ENCODE measurements around the gene TCTA.
"Not testable (repeated sequence)": the region's sequence is repeated elsewhere in the genome, so short reads cannot be mapped to it uniquely, and the experiment has no call there.

The TCTA gene, protein sequence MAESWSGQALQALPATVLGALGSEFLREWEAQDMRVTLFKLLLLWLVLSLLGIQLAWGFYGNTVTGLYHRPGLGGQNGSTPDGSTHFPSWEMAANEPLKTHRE

DNA sequence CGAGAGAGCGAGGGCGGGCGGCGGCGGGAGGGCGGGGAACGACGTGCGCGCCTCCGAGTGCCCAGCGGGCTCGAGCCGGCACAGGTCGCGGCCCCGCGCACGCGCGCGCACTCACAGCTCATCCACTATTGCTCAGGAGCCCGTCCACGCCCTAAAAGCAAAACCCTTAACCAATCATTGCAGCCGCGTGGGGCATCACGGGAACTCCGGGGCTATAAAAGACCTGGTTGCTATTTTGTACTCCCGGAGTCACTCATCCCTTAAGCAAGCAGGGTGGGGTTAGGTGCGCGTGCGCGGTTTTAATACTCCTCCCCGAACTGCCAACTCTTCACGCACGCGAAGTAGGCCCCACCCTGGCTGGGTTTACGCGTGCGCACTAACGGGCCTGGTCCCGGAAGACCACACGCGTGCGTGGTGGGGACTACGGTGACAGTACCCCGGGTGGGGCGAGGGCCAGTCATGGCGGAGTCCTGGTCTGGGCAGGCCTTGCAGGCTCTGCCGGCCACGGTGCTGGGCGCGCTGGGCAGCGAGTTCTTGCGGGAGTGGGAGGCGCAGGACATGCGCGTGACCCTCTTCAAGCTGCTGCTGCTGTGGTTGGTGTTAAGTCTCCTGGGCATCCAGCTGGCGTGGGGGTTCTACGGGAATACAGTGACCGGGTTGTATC lies at the start of gene TCTA, which contains the start of gene RHOA:
TCTA (plus strand) TSS at position 456 of the 664 bp plus-strand sequence; CDS start at position 460, 4 bp downstream.
RHOA (minus strand) TSS at position 9 of the 664 bp plus-strand sequence. CDS start 36,387 bp downstream, outside the sequence.
- peak; percentile 99 for DNase-seq (ENCODE audit: low spot score)

DNA sequence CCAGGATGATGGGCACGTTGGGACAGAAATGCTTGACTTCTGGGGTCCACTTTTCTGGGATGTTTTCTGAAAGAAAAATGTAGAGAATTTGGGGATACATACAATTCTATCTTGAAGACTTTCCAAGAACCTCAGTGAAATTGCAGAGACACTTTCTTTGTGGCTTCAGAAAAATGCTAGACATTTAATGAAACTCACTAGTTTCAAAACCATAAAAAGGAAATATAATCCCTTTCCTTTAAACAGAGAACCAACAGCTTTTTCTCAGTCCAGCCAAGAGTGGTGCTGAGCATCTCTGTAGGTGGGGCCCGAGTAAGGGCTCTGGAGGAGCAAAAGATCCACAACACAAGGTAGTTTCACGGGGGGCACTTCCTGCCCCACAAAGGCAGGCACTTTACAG lies 49.7 kb upstream of the TCTA start:
- DNase-seq (ENCODE audit: low spot score): no peak

DNA sequence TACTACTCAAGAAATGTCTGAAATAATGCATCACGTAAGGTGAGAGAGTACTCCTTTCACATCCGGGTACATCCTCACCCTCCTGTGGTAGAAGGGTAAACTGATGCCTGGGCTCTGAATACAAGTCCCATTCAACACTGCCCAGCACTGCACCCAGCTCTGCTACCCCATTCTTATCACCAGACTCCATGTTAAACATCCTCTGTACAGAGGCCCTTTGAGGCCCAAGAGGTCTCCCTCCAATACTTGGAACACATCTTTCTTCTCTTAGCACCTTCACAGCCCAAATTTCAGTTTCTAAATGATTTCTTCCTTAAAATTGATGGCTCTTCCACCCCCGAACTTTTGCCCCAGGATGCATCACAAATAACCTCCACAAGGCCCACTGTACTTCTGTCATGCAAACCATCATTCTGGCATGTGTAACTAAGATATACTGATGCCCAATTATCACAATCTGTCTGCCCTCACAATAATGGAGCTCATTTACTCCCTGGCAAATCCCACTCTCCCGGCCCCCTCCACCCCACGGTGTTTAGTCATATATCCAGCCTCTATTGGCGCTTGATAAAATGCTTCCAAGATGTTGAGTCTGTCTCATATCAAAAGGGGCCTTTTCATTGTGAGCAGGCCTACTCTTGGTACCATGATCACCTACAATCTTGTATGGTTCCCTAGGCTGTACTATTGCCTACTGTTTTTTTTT lies 41.5 kb upstream of the TCTA start:
- no peak for DNase-seq (ENCODE audit: low spot score)

DNA sequence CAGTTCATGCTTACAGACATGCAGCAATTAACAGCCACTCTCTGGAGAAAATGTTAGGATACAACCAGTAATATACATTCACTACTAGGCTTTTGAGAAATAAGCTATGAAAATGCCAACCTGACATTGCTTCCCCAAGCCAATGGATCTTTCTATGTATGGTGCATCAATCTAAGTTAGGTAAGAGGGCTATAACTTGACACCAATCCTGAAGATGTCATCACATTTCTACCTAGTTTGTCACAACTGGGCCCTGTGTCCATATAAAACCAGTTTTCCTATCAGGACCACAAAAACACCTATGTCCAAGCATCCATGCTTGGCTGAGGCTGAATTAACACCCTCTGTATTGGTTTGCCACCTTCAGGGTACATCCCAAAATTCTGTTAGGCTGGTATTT lies 40.3 kb upstream of the TCTA start:
- no peak for DNase-seq (ENCODE audit: low spot score)

DNA sequence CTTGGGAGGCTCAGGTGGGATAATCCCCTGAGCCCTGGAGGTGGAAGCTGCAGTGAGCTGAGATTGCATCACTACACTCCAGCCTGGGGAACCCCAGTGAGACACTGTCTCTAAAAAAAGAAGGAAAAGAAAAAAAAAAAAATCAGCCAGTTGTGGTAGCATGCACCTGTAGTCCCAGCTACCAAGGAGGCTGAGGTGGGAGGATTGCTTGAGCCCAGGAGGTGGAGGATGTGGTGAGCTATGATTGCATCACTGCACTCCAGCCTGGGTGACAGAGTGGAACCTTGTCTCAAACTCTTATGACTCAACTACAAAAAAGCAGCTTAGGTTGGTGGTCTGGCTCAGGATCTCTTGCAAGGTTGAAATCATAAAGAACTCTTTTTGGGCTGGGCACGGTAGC lies 34.7 kb upstream of the TCTA start:
- DNase-seq (ENCODE audit: low spot score): no peak

DNA sequence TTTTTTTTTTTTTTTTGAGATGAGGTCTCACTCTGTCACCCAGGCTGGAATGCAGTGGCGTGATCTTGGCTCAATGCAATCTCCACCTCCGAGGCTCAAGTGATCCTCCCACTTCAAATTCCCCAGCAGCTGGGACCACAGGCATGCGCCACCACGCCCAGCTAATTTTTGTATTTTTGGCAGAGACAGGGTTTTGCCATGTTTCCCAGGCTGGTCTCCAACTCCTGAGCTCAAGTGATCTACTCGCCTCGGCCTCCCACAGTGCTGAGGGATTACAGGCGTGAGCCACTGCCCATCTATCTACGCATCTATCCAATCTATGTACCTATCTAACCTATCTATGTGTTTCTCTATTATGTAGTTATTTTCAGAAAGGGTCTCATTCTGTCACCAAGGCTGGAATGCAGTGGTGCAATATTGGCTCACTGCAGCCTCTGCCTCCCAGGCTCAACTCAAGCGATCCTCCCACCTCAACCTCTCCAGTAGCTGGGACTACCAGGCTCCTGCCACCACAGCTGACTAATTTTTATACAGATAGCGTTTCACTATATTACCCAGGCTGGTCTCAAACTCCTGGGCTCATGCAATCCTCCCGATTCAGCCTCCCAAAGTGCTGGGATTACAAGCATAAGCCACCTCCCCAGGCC lies 33.9 kb upstream of the TCTA start:
- DNase-seq (ENCODE audit: low spot score): no peak

DNA sequence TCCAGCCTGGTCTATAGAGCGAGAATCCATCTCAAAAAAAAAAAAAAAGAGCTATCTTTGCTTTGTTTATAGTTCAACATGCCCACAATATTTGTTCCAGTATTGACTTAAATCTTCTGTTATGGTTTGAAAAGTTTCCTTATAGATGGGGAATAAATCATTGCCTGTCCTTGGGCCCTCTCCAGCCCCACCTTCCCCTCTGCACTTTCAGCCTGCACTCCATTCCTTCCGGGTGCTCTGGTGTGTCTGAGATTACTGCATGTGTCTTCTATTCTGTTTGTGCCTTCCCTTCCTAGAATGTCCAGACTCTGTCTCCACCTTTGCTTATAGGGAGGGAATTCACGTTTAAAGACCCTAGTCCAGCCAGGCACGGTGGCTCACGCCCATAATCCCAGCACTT lies 28.8 kb upstream of the TCTA start:
- DNase-seq (ENCODE audit: low spot score): no peak

DNA sequence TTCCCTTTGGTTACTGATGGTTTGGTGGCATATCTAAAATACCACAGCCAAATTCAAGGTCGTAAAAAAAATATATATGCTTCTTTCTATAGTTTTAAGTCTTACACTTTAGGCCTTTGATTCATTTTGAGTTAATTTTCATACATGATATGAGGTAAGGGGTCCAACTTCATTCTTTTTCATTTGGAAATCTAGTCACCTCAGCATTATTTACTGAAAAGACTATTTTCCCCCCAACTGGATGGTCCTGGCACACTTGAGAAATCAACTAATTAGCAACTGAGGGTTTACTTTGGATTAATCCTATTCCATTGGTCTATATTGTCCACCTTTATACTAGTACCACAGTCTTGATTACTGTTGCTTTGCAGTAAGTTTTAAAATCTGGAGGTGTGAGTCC lies 26.6 kb upstream of the TCTA start:
- no peak for DNase-seq (ENCODE audit: low spot score)

DNA sequence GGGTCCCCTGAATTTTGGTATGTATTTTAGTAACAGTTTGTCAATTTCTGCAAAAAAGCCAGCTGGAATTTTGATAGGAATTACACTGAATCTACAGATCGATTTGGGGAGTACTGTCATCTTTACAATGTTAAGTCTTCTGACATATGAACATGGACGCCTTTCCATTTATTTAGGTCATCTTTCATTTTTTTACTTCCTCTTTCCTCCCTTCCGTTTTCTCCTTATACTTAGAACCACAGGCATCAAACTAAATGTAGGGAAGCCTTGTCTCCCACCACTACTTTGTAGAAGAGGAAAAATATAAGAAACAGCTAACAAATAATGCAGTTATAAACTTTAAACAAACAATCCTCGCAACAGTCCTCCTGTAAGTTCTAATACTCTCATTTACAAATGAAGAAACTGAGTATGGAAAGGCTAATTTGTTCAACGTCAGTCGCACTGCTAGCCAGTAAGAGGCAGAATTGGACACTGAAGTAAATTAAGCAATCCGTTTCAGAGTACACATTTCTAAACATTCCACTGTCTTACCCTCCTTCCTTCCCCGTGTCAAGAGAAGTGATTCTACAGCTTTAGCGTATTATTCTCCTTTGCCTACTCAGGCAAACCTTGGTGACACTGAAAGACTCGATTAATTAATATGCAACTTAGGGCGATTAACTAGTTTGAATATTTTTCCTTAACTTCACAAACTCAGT lies 26.0 kb upstream of the TCTA start:
- DNase-seq (ENCODE audit: low spot score): no peak

DNA sequence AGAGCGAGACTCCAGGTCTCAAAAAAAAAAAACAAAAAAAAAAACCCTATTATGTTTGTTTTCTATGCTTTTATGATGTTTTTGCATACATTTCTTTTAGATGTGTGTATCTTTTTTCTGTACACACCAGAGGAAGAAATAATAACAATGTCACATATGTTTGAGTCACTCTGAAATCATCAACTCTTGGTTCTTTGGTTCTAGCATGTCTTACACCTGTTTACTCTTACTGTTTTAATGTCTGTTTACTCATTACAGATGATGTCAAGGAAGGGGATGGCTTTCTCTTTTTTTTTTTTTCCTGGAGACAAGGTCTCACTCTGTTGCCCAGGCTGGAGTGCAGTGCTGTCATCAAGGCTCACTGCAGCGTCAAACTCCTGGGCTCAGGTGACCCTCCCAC lies 24.5 kb upstream of the TCTA start:
- no peak for DNase-seq (ENCODE audit: low spot score)

DNA sequence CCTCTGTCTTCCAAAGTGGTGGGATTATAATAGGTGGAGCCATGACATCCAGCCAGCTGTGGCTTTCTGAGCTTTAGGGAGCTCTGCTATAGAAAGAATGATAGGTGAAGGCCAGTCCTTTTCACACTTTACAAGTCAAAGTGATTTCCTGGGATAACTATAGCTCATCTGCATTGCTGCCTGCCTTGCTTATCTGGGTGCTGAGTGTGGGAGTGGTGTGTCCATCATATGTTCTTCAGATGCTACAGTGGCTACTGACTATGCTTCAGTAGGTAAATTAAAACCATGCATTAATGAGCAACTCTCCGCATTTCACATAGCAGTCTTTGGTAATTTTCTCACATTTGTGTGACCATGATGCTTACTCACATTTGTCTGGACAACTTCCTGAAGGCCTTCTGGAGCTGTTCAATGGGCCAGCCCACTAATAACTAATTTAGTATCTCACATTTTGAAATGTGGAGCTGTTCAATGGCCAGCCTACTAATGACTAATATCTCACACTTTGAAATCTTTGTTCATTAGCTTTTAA lies 23.9 kb upstream of the TCTA start:
- no peak for DNase-seq (ENCODE audit: low spot score)

DNA sequence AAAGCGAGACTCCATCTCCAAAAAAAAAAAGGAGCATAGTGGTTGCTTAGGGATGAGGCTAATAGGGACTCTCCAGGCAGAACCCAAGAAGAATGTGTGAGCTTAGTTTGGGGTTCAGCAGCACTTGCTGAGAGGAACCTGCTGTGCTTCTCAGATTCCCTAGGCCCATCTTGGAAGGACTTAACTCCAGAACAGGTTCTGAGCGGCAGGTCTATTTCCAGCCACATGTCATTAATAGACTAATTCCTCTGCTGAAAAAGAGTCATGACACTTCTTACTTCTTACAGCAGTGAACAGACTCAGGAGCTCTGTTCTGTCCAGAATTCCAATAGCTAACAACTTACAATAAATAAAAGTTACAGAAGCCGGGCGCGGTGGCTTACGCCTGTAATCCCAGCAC lies 22.9 kb upstream of the TCTA start:
- no peak for DNase-seq (ENCODE audit: low spot score)

DNA sequence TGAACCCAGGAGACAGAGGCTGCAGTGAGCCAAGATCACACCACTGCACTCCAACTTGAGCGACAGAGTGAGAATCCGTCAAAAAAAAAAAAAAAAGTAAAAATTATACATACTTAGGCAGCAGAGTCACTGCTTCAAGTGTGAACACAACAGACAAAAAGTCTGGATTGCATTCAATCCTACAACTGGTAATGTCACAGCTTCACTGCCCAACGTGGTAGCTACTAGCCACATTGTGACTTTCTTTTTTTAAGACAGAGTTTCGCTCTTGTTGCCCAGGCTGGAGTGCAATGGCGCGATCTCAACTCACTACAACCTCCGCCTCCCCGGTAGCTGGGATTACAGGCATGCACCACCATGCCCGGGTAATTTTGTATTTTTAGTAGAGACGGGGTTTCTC lies 20.9 kb upstream of the TCTA start:
- not testable (repeated sequence) for DNase-seq (ENCODE audit: low spot score)

DNA sequence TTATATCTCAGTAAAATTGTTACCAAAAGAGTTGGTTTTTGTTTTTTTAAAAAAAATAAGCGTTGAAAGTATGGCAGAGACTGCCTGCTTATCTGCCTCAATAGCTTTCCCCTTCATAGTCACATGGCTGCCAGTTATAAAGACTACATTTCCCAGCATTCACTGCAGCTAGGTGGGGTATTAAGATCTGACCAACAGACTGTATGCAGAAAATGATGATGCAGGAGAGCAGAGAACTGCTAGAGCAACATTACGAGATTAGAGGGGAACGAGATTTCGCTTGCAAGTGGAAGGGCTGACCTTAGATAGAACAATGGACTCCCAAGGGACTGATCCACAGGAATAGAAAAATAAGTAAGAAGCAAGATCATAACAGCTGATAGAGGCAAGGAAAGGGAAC lies 14.8 kb upstream of the TCTA start:
- DNase-seq (ENCODE audit: low spot score): no peak

DNA sequence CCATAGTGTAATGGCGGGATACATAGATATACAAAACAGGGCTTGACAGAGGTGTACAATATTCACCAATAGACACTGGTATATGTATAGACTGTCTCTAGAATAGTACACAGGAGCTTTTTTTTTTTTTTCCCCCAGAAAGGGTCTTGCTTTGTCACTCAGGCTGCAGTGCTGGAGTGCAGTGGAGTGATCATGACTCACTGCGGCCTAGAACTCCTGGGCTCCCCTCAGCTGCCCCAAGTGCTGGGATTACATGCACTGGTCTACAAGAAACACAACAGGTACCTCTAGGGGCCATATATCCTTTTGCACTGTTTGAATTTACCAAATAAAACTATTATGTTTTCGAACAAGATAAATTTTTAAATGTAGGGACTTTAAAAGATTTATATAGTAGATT lies 12.8 kb upstream of the TCTA start:
- no peak for DNase-seq (ENCODE audit: low spot score)

DNA sequence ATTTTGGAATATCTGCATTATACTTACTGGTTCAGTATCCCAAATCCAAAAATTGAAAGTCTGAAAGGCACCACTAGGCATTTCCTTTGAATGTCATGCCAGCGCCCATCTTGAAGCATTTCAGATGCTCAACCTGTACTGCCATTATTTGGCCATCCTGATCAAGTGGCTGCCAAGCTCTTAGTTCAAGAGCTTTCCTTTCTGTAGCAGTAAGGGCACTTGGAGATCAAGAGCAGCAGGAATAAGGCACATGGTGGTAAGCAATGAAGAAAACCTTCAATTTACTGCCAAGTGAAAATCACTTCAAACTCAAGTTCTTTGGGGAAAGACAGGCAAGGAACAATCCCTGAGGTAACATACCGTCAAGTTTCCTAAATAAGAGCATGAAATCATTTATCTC lies 10.5 kb upstream of the TCTA start:
- DNase-seq (ENCODE audit: low spot score): no peak

DNA sequence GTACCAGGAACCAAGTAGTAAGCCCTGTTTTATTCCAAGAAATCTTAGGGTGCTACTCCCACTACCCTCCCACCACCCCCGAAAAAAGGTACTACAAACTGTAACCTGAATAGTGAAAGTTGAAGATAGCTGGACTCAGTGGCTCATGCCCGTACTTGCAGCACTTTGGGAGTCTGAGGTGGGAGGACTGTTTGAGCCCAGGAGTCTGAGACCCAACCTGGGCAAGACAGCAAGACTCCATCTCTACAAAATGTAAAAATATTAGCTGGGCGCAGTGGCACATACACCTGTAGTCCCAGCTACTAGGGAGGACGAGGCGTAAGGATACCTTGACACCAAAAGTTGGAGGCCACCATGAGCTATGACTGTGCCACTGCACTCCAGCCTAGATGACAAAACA lies 8.3 kb upstream of the TCTA start:
- DNase-seq (ENCODE audit: low spot score): no peak

DNA sequence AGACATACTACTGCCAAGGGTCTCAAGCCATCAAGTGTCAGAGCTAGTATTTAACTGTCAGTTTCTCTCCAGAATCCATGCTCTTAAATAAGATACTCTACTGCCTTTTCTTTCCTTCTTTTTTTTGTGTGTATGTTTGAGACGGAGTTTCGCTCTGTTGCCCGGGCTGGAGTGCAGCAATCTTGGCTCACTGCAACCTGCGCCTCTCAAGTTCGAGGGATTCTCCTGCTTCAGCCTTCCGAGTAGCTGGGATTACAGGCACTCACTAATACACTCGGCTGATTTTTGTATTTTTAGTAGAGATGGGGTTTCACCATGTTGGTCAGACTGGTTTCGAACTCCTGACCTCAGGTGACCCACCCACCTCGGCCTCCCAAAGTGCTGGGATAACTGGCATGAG lies 6.7 kb upstream of the TCTA start:
- DNase-seq (ENCODE audit: low spot score): not testable (repeated sequence)

DNA sequence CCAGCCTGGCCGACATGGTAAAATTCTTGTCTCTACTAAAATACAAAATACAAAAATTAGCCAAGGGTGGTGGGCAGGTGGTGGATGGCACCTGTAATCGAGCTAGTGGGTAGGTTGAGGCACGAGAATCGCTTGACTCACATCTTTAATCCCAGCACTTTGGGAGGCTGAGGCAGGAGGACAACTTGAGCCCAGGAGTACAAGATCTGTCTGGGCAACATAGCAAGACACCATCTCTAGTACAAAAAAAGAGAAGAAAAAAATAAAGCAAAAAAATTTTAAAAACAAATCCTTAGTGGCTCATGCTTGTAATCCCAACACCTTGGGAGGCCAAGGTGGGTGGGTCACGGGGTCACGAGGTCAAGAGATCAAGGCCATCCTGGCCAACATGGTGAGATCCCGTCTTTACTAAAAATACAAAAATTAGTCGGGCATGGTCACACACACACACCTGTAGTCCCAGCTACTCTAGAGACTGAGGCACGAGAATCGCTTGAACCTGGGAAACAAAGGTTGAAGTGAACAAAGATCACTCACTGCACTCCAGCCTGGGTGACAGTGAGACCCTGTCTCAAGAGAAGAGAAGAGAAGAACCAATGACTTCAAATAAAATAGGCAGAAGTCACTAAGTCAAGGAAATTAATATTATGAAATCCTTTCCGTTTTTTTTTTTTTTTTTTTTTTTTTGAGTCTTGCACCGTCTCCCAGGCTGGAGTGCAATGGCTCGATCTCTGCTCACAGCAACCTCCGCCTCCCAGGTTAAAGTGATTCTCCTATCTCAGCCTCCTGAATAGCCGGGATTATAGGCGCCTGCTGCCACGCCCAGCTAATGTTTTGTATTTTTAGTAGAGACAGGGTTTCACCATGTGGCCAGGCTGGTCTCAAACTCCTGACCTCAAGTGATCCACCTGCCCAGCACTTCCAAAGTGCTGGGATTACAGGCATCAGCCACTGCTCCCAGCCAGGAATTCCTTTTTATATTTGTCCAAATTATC lies 5.4 kb upstream of the TCTA start:
- DNase-seq (ENCODE audit: low spot score): no peak

DNA sequence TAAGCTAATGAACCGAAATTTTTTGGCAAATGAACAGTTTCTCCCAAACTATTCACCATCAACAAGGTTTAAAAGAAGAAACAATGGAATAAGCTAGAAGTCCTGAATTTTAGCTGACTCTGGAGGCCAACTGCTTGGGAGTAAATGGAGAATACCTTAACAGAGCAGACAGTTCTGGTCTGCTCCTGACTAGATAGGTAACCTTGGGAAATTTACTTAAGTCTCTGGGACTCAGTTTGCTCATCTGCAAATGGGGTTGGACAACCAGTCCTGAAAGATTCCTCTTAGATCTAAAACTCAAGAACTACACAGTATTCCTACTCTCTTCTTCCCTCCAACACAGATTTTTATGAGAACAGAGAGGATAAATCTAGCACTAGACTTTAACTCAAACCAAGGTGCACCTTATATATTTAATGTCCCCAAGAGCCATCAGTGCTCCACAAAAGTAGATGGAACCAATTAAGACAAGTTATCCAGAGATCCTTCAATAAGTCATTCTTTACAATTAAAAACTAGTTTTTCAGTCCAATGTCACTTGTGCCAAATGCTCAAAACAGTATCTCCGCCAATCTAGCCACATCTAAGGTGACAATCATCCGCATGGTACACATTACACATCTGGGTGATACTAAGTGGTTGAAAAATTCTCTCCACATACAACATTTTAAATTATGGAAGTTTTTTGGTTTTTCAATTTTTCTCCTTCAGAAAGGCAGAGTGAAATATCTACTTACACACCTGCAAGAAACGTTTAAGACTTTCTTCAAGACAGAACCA lies 2.0 kb upstream of the TCTA start:
- no peak for DNase-seq (ENCODE audit: low spot score)
